ENCODE data around the gene PUS10. TPM values are rescaled to one million over a fixed set of nuclear protein-coding genes. Genes with fewer than 3 reads are reported as not detected.

The PUS10 gene
- total RNA-seq, 1 experiment from 2014 or later = 12.1 TPM

DNA sequence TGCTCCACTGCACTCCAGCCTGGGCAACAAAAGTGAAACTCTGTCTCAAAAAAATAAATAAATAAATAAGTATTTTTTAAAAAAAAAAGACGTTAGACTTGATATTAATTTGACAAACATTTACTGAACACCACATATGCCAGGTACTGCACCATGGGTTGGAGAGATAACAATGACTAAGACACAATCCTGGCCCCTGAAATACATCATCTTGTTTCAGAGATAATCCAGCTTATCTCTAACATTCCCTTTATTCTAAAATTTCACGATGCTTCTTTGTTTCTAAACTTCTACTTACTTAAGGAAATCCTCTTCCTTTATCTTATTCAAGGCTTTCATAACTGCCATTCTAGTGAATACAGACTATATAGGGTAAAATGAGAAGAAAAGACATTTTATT is 55.5 kb downstream of the PUS10 start:
- intact Hi-C loops (cut with micrococcal nuclease; ENCODE audit: unreplicated experiment) = no loop called here
- Mint-ChIP-seq H3K4me3 (ENCODE audit: unreplicated experiment) (no peak overlapping the region), H3K4me1 (ENCODE audit: low read depth, unreplicated experiment) (peaks cover 7% of the 10 kb centered on the region), H3K9me3 (ENCODE audit: unreplicated experiment) (no peaks in the 10 kb centered on the region), H3K36me3 (ENCODE audit: insufficient read depth, unreplicated experiment) (no peaks in the 10 kb centered on the region), H3K27me3 (ENCODE audit: insufficient read depth, unreplicated experiment) (no peaks in the 10 kb centered on the region), H3K27ac (ENCODE audit: unreplicated experiment) (no peak overlapping the region)
- ChIA-PET POLR2A (no interaction called here), CTCF (no interaction called here)
- no peak for DNase-seq
- Histone ChIP-seq H3K27me3 (replicated peaks; ENCODE audit: control insufficient read depth, insufficient read depth, low read length) (no peaks in the 10 kb centered on the region), H3K36me3 (ENCODE audit: control insufficient read depth, insufficient read depth, low read length) (no peaks in the 10 kb centered on the region), H3K4me1 (0 out of 2 replicates have a peak, but pooled peaks cover 3% of the 10 kb centered on the region), H3K9me3 (no peaks in the 10 kb centered on the region), H3K4me3 (ENCODE audit: low read depth, low read length) (no peak overlapping the region)
- TF ChIP-seq, protein P1, sequence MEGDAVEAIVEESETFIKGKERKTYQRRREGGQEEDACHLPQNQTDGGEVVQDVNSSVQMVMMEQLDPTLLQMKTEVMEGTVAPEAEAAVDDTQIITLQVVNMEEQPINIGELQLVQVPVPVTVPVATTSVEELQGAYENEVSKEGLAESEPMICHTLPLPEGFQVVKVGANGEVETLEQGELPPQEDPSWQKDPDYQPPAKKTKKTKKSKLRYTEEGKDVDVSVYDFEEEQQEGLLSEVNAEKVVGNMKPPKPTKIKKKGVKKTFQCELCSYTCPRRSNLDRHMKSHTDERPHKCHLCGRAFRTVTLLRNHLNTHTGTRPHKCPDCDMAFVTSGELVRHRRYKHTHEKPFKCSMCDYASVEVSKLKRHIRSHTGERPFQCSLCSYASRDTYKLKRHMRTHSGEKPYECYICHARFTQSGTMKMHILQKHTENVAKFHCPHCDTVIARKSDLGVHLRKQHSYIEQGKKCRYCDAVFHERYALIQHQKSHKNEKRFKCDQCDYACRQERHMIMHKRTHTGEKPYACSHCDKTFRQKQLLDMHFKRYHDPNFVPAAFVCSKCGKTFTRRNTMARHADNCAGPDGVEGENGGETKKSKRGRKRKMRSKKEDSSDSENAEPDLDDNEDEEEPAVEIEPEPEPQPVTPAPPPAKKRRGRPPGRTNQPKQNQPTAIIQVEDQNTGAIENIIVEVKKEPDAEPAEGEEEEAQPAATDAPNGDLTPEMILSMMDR (IDR thresholded peaks at IDR 0.05; ENCODE audit: insufficient read depth in 1 of 2, low read depth in 1 of 2, low read length in 1 of 2, severe bottlenecking in 1 of 2, unreplicated experiment in 1 of 2) = no peak
- BruUV-seq (replicated peaks) = no TSS peak

DNA sequence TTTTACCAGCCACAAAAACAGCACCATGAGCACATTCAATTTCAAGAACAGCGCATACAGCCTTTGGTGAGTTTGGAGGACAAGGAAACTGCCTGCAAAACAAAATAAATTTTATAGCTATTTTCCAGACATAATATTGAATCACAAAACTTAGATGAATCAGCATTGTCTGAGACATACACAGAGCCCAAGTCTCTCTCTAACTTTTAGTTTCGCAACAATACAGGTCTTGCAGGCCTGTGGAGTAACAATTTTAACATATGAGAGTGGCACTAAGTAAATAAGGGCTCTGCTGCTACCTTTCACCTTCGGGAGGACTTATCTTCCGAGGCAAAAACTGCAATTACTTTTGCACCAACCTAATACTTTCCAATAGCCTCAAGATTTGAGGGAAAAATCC is 56.6 kb downstream of the PUS10 start:
- H3K4me1 ChIP-seq = 0 out of 2 replicates have a peak, but pooled peaks cover 3% of the 10 kb centered on the region
- H3K36me3 ChIP-seq (ENCODE audit: control insufficient read depth, insufficient read depth, low read length) = no peaks in the 10 kb centered on the region
- H3K27ac Mint-ChIP-seq (ENCODE audit: unreplicated experiment) = no peak overlapping the region
- BruUV-seq (replicated peaks) = no TSS peak
- TF ChIP-seq, protein P1 (IDR thresholded peaks at IDR 0.05; ENCODE audit: insufficient read depth in 1 of 2, low read depth in 1 of 2, low read length in 1 of 2, severe bottlenecking in 1 of 2, unreplicated experiment in 1 of 2) = no peak
- CTCF ChIA-PET = no interaction called here
- peak in 1 of 2 experiments; percentile 15 for DNase-seq
- H3K4me3 Mint-ChIP-seq (ENCODE audit: unreplicated experiment) = no peak overlapping the region
- intact Hi-C loops (cut with micrococcal nuclease; ENCODE audit: unreplicated experiment) = no loop called here
- no peaks in the 10 kb centered on the region for H3K27me3 Mint-ChIP-seq (ENCODE audit: insufficient read depth, unreplicated experiment)
- H3K4me1 Mint-ChIP-seq (ENCODE audit: low read depth, unreplicated experiment) = peaks cover 5% of the 10 kb centered on the region
- H3K36me3 Mint-ChIP-seq (ENCODE audit: insufficient read depth, unreplicated experiment) = peaks cover under 1% of the 10 kb centered on the region
- H3K27me3 ChIP-seq (replicated peaks; ENCODE audit: control insufficient read depth, insufficient read depth, low read length) = no peaks in the 10 kb centered on the region
- POLR2A ChIA-PET = no interaction called here
- no peaks in the 10 kb centered on the region for H3K9me3 Mint-ChIP-seq (ENCODE audit: unreplicated experiment)
- no peaks in the 10 kb centered on the region for H3K9me3 ChIP-seq
- no peak overlapping the region for H3K4me3 ChIP-seq (ENCODE audit: low read depth, low read length)

DNA sequence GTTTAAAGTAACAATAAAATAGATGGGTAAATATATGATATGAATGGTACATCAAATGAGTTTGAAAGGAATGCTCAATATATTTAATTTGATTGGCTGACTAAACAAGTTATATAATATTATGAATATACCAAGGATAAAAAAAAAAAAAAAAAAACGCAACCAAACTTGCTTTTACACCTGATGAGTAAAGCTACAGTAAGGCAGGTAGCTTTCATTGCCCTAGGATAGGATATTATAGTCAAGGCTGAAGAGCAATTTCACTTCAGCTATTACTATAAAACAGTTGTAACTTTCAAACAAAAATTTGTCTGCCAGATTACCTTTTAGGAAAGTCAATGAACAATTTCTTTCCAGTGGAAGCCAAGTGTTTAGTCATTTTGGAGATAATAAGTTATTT is 57.3 kb downstream of the PUS10 start:
- no peaks in the 10 kb centered on the region for H3K4me1 Mint-ChIP-seq (ENCODE audit: low read depth, unreplicated experiment)
- no peaks in the 10 kb centered on the region for H3K27me3 ChIP-seq (replicated peaks; ENCODE audit: control insufficient read depth, insufficient read depth, low read length)
- no peak overlapping the region for H3K27ac Mint-ChIP-seq (ENCODE audit: unreplicated experiment)
- no peak overlapping the region for H3K4me3 Mint-ChIP-seq (ENCODE audit: unreplicated experiment)
- TF ChIP-seq, protein P1 (IDR thresholded peaks at IDR 0.05; ENCODE audit: insufficient read depth in 1 of 2, low read depth in 1 of 2, low read length in 1 of 2, severe bottlenecking in 1 of 2, unreplicated experiment in 1 of 2) = no peak
- H3K4me1 ChIP-seq = 0 out of 2 replicates have a peak, but pooled peaks cover 3% of the 10 kb centered on the region
- DNase-seq = no peak
- no peak overlapping the region for H3K4me3 ChIP-seq (ENCODE audit: low read depth, low read length)
- no peaks in the 10 kb centered on the region for H3K9me3 Mint-ChIP-seq (ENCODE audit: unreplicated experiment)
- ChIA-PET CTCF (no interaction called here), POLR2A (no interaction called here)
- BruUV-seq (replicated peaks) = no TSS peak
- no peaks in the 10 kb centered on the region for H3K9me3 ChIP-seq
- H3K36me3 ChIP-seq (ENCODE audit: control insufficient read depth, insufficient read depth, low read length) = no peaks in the 10 kb centered on the region
- intact Hi-C loops (cut with micrococcal nuclease; ENCODE audit: unreplicated experiment) = no loop called here
- H3K36me3 Mint-ChIP-seq (ENCODE audit: insufficient read depth, unreplicated experiment) = peaks cover 8% of the 10 kb centered on the region
- H3K27me3 Mint-ChIP-seq (ENCODE audit: insufficient read depth, unreplicated experiment) = no peaks in the 10 kb centered on the region

Measured in Caco-2 (cell line).